Naive thymus-derived CD8-positive, alpha-beta T cell (primary cell): Measurements from ENCODE around the gene CD160. TPM values are rescaled to one million over a fixed set of nuclear protein-coding genes. Genes with fewer than 3 reads are reported as not detected.

Experiments used
- polyA plus RNA-seq, 3 donors: library from polyadenylated mRNA; unstranded; fragments of 300-500 nt; fragmentation: Illumina TruSeq; gene quantifications; one replicate each; pipeline ENCODE4 v1.2.3, GENCODE V29; 2021
- total RNA-seq, 8 experiments: library from RNA in 2 of 8; stranded (reverse) in 2 of 8; gene quantifications; one replicate each; pipeline ENCODE4 v1.2.3 and lab custom pipeline; 2021 to 2026

Gene CD160
- total and polyA plus RNA-seq, 5 experiments from 2014 or later: 1.7 to 117 (median 2.4) TPM; not detected in 2

Other genes starting within 250 kb of the CD160 start
- 10 to 100 TPM; 32.3 to 39.5 TPM for gene GPR89A, start 111.5 kb upstream of the CD160 start, total RNA-seq
- gene GPR89A, start 111.5 kb upstream of the CD160 start, polyA plus RNA-seq: 10 to 100 TPM; 14.9 to 18.8 (median 17.5) TPM
- not detected for gene PDZK1, start 12.1 kb upstream of the CD160 start, total RNA-seq
- under 1 TPM in 2 of 3 donors, not detected in 1; 0.24 to 0.43 TPM for gene PDZK1, start 12.1 kb upstream of the CD160 start, polyA plus RNA-seq
- gene RNF115, start 104.6 kb downstream of the CD160 start, total RNA-seq: 10 to 100 TPM; 16.3 to 18.9 TPM
- gene RNF115, start 104.6 kb downstream of the CD160 start, polyA plus RNA-seq: 1 to 10 TPM; 5.8 to 6.6 (median 6.1) TPM
- gene POLR3C, start 104.7 kb downstream of the CD160 start, total RNA-seq: 10 to 100 TPM; 42.8 to 44.6 TPM
- gene POLR3C, start 104.7 kb downstream of the CD160 start, polyA plus RNA-seq: 10 to 100 TPM; 40.2 to 54.5 (median 40.7) TPM
- gene NUDT17, start 126.1 kb downstream of the CD160 start, total RNA-seq: 1 to 10 TPM; 5.8 to 6.1 TPM
- gene NUDT17, start 126.1 kb downstream of the CD160 start, polyA plus RNA-seq: 1 to 10 TPM; 2.0 to 3.9 (median 3.4) TPM
- gene PIAS3, start 139.6 kb downstream of the CD160 start, total RNA-seq: 10 to 100 TPM; 31.1 to 33.8 TPM
- 10 to 100 TPM; 10.7 to 14.7 (median 12.4) TPM for gene PIAS3, start 139.6 kb downstream of the CD160 start, polyA plus RNA-seq
- not detected for gene ANKRD35, start 166.4 kb downstream of the CD160 start, total RNA-seq
- gene ANKRD35, start 166.4 kb downstream of the CD160 start, polyA plus RNA-seq: under 1 TPM; 0.27 to 0.57 (median 0.42) TPM
- gene ITGA10, start 190.6 kb downstream of the CD160 start, total RNA-seq: 1 to 10 TPM; 5.0 to 5.1 TPM
- gene ITGA10, start 190.6 kb downstream of the CD160 start, polyA plus RNA-seq: not detected
- 10 to 100 TPM; 37.5 to 39.7 TPM for gene PEX11B, start 199.2 kb downstream of the CD160 start, total RNA-seq
- 10 to 100 TPM; 35.3 to 50.3 (median 44.0) TPM for gene PEX11B, start 199.2 kb downstream of the CD160 start, polyA plus RNA-seq
- gene RBM8A, start 208.0 kb downstream of the CD160 start, total RNA-seq: 100 to 1,000 TPM; 135 to 138 TPM
- 100 to 1,000 TPM; 127 to 191 (median 148) TPM for gene RBM8A, start 208.0 kb downstream of the CD160 start, polyA plus RNA-seq
- 10 to 100 TPM; 54.6 to 59.4 TPM for gene LIX1L, start 238.5 kb downstream of the CD160 start, total RNA-seq
- 10 to 100 TPM; 26.3 to 31.7 (median 29.3) TPM for gene LIX1L, start 238.5 kb downstream of the CD160 start, polyA plus RNA-seq
- 1 to 10 TPM in 1 of 2 experiments, under 1 TPM in 1; 0.96 to 1.6 TPM for gene ANKRD34A, start 245.1 kb downstream of the CD160 start, total RNA-seq
- under 1 TPM; 0.12 to 0.38 (median 0.25) TPM for gene ANKRD34A, start 245.1 kb downstream of the CD160 start, polyA plus RNA-seq
- 10 to 100 TPM; 32.5 to 34.4 TPM for gene POLR3GL, start 245.2 kb downstream of the CD160 start, total RNA-seq
- 100 to 1,000 TPM in 1 of 3 donors, 10 to 100 TPM in 2; 98.4 to 101 (median 98.6) TPM for gene POLR3GL, start 245.2 kb downstream of the CD160 start, polyA plus RNA-seq